Cortex of kidney (tissue), 1 donor: ENCODE measurements around the gene ALG12.
"Not testable (repeated sequence)": the region's sequence is repeated elsewhere in the genome, so short reads cannot be mapped to it uniquely, and the experiment has no call there.

Experiments
- DNase-seq: peaks from one replicate; lab custom pipeline; 2025; lab: John Stamatoyannopoulos, UW

The ALG12 gene

DNA sequence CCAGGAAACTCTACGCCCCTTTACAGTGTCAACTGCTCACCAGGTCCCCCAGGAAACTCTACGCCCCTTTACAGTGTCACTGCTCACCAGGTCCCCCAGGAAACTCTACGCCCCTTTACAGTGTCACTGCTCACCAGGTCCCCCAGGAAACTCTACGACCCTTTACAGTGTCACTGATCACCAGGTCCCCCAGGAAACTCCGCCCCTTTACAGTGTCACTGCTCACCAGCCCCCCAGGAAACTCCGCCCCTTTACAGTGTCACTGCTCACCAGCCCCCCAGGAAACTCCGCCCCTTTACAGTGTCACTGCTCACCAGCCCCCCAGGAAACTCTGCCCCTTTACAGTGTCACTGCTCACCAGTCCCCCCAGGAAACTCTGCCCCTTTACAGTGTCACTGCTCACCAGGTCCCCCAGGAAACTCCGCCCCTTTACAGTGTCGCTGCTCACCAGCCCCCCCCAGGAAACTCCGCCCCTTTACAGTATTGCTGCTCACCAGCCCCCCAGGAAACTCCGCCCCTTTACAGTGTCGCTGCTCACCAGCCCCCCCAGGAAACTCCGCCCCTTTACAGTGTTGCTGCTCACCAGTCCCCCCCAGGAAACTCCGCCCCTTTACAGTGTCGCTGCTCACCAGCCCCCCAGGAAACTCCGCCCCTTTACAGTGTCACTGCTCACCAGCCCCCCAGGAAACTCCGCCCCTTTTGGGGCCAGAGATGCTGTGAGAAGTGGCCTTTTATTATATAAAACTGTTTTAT lies 27.0 kb upstream of the ALG12 start:
- DNase-seq = not testable (repeated sequence)

DNA sequence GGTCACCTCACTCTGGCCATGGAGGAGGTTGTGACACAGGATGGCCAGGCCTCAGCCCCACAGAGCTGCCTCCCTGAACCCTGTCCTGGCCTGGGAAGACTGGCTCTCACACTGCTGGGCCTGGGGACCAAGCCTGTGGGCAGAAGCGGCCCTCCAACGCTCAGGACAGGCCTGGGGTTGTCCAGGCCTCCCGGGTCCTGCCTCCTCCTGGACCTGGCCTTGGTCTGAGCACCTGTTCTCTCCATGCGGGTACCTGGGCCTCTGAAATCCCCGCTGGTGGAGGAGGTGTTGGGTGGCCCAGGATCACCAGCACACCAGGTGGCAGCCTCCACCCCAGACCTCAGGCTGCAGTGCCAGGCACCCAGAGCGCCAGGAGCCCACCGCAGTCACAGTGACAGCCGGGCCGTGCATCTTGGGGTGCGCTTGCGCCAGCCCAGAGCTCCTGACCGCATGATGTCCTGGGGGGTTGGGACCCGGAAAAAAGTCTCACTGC lies 26.2 kb upstream of the ALG12 start:
- no peak for DNase-seq

DNA sequence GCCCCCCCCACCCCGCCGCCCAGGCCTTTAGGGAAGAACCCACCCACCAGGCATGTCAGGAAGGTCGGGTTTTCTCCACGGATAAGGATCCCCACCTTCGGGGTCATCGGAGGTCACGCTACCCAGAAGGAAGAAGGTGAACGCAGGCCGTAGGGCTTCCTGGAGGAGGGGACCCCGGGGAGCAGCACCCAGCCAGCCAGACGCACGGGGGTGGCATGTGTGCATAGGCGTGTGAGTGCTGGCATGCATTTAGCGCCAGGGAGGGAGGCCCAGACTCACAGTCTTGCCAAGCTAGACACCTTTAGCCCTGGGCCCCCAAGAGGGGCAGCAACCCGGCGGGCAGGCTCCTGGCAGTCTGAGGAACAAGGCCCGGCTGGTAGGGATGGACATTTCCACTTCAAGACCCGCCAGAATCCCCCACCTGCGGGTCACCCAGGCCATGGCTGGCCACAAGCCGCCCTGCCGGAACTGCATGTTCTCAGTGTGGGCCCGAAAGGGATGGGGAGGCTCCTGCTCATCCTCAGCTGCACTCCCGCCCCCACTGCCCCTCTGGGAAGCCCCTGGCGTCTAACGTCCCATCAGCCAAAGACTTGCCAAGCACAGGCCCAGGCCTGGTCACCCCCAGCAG lies 25.6 kb upstream of the ALG12 start:
- no peak for DNase-seq

DNA sequence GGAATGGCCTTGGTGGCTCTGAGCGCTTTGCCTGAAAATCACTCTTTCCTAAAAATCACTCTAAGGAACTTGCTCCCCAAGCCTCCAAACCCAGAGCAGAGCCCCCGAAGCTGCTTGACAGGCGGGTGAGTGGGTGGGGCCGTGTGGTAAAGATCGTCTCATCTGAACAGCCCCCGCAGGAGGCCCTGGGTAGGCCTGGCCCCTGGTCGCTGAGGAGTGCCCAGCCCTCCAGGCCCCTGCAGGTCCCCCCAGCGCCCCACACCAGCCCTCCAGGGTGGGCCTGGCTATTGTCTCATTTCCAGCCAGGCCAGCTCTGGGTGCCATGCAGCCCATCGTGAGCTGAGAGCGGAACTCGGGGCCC lies 25.1 kb upstream of the ALG12 start:
- no peak for DNase-seq

DNA sequence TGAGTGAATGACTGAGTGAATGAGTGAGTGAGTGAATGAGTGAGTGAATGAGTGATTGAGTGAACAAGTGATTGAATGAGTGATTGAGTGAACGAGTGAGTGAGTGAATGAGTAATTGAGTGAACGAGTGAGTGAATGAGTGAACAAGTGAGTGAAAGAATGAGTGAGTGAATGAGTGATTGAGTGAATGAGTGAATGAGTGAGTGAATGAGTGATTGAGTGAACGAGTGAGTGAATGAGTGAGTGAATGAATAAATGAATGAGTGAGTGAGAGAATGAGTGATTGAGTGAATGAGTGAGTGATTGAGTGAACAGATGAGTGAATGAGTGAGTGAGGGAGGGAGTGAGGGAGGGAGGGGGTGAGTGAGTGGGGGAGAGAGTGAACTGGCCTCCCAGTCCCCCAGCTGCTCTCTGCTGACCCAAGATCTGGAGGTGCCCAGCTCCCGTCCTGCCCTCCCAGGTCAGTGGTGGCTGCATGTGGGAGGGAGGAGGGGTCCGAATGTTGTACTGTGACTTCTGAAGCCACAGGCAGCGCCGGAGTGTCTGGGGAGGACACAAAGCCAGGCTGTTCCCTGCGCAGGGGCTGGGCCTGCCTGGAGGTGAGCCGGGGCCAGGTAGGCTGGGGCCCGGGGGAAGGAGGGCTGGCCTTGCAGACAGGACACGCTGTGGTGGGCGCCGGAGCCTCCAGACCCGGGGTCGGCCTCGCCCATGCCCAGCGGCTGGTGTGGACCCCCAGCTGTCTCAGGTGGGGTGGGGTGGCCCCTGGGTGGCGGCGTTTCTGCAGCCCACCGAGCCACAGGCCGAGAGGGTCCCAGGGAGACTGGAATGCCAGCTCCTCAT lies 24.5 kb upstream of the ALG12 start:
- no peak for DNase-seq

DNA sequence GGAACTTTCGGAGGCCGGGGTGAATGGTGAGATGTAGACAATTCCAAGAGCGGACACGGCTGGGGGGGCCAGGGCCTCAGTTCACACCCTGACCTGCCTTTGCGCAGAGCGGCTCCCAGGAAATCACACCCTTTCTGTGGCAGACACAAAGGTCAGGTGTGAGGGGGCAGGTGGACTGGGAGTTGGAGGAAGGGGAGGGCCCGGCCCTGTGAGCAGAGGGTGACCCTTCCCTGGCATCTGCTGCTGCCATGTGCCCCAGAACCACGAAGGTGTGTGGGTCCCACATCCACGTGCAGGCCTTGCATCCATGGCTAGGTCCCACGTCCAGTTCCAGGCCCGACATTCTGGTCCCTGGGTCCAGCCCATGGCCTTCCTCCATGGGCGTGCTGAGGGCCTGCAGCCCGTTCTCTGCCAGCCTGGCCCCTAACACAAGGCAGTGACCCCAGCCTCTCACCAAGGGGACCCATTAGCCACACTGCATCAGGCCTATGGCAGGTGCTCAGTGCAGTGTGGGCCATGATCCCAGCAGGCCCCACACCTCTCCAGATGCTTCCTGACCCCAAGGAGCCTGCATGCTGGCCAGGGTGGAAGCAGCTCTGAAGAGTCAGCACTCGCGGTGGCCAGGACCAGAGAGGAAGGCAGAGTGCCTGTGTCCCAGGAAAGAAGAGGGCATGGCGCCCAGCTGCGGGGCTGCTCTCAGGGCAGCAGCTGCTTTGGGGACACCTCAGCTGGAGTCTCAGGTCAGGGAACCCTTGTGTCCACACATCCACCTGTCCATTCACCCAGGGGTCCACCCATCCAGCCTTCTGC lies 23.5 kb upstream of the ALG12 start:
- no peak for DNase-seq

DNA sequence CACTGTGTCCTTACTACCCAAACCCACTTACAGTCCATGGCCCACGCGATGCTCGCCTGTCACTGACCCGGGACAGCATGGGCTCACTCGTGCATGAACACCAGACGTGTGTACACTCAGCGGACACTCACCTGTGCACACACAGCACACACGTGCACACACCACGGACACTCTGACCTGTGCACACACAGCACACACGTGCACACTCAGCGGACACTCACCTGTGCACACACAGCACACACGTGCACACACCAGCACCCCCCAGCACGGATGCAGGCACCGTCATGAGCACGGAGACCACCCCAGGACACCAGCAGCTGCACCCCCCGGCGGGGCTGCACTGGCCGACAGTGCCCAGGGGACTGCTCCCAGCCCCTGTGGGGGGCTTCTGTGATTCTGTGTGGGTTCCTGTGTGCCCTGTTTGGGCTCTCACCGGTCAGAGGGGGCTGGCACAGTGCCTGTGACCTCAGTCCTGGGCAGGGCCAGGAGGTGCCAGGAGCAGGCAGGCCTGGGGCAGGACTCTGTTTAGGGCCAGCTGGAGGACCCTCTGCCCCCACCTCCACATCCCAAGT lies 20.4 kb upstream of the ALG12 start:
- DNase-seq = no peak

DNA sequence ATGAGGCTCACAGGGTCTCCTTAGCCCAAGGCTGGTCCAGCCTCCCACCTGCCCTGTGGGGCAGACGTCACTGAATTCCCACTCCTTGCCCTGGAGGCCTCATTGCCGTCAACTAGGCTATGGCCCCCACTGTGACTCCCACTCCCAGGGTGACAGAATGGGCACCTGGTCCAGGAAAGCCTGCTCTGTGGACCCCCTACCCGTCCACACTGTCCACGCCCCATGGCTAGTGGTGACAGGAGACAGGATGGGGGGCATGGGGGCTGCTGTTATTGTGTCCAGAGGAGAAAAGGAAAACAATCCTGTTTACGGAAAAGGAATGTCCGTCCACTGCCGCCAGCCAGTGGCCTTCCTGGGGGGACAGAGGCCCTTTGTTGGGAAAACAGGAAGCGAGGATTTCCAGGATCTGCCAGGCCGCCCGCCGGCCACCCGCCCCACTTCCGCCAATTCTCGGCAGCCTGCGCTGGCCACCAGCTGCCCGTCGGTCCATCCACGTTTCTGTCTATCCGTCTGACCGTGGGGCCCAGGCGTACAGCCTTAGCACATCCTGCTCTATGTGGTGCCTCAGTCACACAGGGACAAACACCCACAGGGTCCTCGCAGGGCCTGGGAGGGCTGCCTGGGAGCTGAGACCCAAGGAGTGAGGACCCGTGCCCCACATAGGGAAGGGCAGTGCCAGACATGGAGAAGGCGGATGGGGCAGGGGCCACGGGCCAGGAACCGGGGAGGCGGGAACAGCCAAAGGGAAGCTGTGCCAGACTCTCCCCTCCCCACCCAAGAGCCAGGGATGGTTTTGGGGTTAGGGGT lies 19.7 kb upstream of the ALG12 start:
- no peak for DNase-seq

DNA sequence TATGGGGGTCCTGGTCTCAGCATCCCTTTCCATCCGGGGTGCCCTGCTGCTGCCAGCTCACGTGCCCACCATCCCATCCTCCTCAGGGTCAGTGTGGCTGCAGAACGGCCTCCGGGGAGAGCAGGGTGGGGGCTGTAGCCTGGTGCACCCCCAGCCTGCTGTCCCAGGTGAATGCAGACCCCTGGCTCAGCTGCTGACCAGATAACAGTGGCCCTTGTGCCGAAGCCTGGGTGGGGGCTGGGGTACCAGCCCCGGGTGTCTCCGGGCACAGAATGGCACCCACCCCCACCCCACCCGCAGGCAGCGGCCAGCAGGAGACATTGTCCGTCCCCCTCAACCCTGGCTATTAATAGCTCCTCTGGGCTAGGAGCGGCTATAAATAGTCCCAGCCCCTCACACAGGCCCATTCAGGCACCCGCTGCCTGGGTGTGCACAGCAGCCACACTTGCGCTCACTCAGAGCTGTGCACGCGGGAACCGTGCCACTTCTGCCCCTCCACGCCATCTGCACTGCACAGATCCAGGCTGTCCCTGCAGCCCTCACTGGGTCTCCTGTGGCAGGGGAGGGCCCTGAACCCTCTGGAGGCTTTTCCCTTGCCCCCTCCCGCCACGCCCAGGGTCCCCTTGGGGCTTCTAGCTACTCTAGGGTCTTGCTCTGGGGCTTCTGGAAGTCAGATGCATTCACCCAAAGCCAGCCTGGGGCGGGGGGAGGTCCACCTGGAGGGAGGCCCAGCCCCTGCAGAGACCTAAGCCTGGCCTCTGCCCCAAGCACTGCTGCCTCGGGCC lies 18.9 kb upstream of the ALG12 start:
- DNase-seq = no peak

DNA sequence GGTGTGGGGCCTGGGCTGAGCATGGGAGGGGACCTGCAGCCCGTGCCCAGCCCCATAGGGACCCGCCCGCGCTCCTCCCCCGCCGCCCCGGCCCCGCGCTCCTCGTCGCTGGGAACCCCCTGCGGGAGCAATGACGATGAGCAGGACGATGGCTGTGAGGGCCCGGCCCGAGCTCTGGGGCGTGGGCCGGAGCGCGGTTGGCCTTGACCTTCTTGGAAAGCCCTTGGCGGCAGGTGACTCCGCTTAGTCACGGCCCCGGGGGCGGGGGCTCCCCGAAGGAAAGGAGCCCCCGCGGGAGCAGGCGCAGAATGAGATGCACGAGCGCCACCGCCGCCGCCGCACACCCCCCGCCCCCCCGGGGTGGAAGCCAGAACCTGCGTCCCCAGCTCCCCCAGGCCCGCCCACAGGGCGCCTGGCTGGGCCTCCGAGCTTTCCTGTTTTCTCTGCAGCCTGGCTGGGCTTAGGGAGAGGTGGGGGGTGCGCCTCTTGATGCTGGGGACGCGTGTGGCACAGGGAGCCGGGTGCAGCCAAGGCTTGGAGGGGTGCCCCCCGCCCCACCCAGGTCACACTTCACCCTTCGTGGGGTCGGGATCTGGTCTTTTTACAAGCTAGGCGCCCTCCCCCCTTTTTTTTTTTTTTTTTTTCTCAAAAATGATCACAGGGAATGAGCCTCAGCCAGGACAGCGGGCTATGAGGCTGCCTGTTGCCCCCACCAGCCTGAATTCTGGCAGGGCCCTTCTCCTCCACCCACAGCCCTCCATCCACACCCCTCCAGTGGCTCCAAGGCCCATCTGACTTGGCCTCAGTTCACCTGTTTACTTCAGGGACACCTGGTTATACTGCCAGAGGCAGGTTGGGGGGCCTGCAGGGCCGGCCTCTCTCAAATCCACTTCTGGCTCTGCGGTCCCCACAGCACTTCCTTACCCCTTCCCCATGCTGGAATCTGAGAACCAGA lies 18.1 kb upstream of the ALG12 start:
- DNase-seq = no peak

DNA sequence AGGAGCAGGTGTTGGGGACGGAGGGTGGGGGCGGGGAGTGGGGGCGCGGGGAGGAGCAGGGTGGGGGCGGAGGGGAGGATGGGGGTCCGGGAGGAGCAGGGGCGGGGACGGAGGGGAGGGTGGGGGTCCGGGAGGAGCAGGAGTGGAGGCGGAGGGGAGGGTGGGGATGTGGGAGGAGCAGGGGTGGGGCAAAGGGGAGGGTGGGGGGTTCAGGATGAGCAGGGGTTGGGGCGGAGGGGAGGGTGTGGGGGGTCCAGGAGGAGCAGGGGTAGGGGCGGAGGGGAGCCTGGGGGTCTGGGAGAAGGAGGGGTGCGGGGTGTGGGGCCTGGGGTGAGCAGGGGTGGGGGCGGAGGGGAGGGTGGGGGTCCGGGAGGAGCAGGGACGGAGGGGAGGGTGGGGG lies 17.3 kb upstream of the ALG12 start:
- DNase-seq = no peak

DNA sequence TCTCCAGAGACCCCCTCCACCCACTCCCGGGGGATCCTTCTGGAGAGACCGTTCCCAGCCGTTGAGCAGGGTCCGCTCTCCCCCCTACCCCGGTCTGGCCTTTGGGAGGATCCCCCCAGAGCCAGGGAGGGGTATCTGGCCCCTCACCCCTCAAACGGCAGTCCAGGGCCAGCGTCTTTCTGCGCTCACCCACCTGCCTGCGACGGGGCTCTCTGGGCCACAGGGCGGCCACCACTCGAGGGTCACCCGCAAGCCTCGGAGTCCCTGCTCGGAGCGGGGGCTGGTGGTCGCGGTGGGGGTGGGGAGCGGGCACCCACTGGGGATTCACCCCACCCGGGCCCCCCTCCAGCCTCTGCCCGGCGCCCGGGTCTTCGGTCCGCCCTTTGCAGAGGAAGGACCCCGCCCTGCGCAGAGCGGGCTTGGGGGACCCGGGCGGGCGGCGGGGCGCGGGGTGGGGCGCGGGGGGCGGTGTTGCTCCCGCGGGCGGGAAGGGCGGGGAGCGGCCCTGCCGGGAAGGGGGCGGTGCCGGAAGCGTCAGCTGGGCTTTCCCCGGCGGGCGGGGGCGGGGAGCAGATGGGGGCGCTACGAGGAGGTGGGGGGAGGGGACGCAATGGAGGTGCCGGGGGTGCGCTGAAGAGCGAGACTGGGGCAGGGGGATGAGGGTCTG lies 16.8 kb upstream of the ALG12 start:
- DNase-seq = no peak

DNA sequence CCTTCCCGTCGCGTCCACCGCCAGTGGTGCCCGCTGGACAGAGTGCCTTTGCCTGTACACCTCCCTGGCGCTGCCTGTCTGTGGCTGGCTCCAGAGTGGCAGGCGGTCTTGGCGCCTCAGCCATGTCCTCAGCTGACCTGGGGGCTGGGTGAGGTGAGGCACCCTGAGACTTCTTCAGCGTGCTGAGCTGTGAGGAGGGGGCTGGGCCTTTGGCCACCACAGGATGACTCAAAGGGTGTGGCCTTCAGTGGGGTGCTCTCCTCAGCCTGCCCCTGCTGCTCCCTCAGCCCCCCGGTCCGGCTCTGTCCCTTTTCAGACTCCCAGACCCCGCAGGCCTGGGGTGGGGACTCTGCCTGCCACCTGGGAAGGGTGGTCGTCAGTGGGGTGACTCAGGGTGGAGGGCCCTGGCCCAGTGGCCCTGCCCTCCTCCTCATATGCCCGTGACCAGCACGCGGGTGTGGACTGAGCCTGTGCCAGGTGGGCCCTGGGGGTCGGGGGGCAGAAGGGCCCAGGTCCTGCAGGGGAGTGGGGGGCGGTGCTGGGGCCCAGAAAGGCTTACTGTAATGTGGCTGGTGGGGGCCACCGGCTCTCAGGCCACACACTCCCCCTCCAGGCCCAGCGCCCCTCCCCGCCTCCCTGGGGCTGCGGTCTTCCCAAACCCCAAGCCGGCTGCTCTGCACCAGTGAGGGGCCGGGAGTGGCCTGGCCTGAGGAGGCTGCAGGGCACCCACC lies 16.1 kb upstream of the ALG12 start:
- no peak for DNase-seq

DNA sequence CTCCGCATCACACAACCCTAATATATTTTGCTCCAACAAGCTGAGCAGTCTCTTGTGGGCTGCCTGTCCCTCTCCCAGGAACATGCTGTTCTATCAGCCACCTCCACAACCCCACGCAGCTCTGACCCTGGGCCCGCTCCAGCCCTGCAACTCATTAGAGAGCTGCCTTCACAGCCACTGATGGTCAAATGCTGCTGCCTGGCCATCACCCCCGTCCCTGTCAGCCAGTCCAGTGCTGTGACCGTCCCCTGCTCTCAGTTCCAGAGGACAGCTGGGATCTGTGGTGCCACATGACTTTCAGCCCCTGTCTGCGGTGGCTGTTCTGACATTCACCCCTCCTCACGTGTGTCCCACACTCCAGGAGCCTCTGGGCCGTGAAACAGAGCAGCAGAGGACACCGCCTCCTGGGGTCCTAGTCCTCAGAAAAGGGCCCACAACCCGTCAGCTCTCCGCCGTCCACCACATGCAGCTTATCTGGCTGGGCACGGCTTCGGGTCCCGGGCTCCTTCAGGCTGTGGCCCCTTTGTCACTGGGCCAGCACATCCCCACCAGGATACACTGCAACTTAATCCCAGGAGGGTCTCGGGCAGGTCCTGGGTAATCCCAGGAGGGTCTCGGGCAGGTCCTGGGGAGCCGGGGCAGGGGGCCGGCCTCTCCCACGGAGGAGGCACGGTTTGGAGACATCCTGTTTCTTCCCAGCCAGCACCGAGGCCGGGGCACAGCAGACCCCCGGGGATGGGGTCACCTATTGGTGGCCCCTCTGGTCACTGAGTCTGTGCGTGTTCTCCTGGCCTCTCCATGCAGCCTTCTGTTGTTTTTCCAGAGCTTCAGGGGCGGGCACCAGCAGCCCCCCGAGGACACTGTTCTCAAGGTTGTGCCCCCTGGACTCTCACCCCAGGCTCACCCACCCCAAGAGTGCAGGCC lies 15.3 kb upstream of the ALG12 start:
- DNase-seq = no peak

DNA sequence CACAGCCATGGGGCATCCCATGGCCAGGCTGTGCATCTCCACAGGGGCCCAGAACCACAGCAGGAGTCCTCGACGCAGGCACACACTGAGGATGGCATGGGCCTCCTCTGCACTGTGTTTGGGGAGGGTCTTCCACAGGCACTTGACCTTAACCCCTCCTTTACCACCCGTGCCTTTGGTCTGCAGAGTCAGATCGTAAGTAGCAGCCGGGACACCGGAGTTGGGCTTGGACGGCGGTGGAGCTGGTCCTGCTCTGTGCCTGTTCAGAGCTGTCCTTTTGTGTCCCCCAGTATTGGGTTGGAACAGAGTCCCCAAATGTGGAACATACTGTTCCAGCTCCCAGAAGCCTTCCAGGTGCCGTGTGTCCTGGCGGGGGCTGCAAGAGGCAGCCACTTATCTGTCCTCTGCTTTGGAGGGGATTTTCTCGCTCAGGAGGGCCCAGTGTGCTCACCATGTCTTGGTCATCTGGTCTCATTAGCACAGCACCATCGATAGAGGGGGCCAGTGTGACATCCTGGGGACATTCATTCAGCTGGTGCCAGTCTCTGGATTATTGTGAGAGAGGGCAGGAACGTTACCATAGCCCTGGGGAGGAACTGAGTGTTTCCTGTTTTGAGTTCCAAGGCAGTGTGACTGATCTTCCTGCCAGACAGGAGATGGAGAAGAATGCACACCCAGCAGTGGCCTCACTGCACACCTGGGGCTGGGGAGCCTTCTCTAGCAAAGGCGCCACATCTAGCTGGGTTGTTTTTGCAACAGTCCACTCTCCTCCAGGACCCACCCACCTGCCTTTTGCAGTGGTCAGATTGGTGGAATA lies 12.6 kb upstream of the ALG12 start:
- DNase-seq = no peak
